NCI-H128 (cell line): Measurements from ENCODE around the gene GOLGA8B.
A peak's percentile ranks its signal among the peaks of the same experiment; 100 is the strongest.
"Not testable (repeated sequence)": the region's sequence is repeated elsewhere in the genome, so short reads cannot be mapped to it uniquely, and the experiment has no call there.

Experiments used
- DNase-seq: peaks from one replicate; lab custom pipeline; 2025; ENCODE audit not compliant: unreplicated experiment; lab: John Stamatoyannopoulos, UW

GOLGA8B gene

GRCh38 chr15:34598799-34599585, 15.5 kb upstream of the GOLGA8B start:
- no peak for DNase-seq

GRCh38 chr15:34597316-34597715, 13.9 kb upstream of the GOLGA8B start:
- DNase-seq: no peak

GRCh38 chr15:34594361-34594760, 10.9 kb upstream of the GOLGA8B start:
- DNase-seq: no peak

- DNase-seq: no peak
Observed at GRCh38 chr15:34591306-34591705, 7.9 kb upstream of the GOLGA8B start.

GRCh38 chr15:34588046-34588674, 4.7 kb upstream of the GOLGA8B start:
- peak; percentile 8 for DNase-seq

GRCh38 chr15:34585966-34586365, 2.5 kb upstream of the GOLGA8B start:
- DNase-seq: not testable (repeated sequence)

- no peak for DNase-seq
Observed at GRCh38 chr15:34584996-34585395, 1.5 kb upstream of the GOLGA8B start.

GRCh38 chr15:34584330-34584668, 848 bp upstream of the GOLGA8B start:
- no peak for DNase-seq

- no peak for DNase-seq
Observed at GRCh38 chr15:34582461-34583371, 735 bp downstream of the GOLGA8B start.

GRCh38 chr15:34581687-34582460, 1.6 kb downstream of the GOLGA8B start:
- DNase-seq: not testable (repeated sequence)

GRCh38 chr15:34581043-34581365, 2.4 kb downstream of the GOLGA8B start:
- DNase-seq: no peak

GRCh38 chr15:34580251-34581042, 3.0 kb downstream of the GOLGA8B start:
- not testable (repeated sequence) for DNase-seq

GRCh38 chr15:34578283-34578674, 5.2 kb downstream of the GOLGA8B start:
- no peak for DNase-seq

- DNase-seq: not testable (repeated sequence)
Observed at GRCh38 chr15:34577658-34578282, 5.7 kb downstream of the GOLGA8B start.

GRCh38 chr15:34575035-34575434, 8.4 kb downstream of the GOLGA8B start:
- not testable (repeated sequence) for DNase-seq

GRCh38 chr15:34572921-34573320, 10.5 kb downstream of the GOLGA8B start:
- not testable (repeated sequence) for DNase-seq

GRCh38 chr15:34572019-34572641, 11.3 kb downstream of the GOLGA8B start:
- DNase-seq: not testable (repeated sequence)

- DNase-seq: not testable (repeated sequence)
Observed at GRCh38 chr15:34569670-34570396, 13.6 kb downstream of the GOLGA8B start.

- not testable (repeated sequence) for DNase-seq
Observed at GRCh38 chr15:34567174-34567573, 16.3 kb downstream of the GOLGA8B start.
